Measurements from ENCODE around the gene OR51E1. TPM values are rescaled to one million over a fixed set of nuclear protein-coding genes. Genes with fewer than 3 reads are reported as not detected.

Gene OR51E1
- total RNA-seq, 4 donors from 2014 or later = 0.16 to 0.27 TPM; not detected in 2

DNA sequence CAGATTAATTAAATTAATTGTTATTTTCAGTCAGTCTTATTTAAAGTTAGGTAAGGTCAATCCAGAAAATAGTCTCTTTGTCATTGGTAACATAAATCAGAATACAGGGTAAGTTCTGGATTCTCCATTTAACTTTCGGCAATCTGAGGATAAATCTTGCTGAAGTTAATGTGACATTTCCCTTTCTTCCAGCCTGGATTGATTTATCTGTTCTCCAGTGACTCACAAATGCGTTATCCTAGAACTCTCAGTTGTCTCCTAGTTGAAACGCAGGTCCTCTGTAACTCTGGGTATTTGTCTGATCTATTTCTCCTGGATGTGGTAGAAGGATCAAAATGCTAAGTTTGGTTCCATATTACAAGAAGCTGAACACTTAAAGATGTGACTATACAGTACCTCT, 21.0 kb downstream of the OR51E1 start:
- no peak overlapping the region for H3K4me3 ChIP-seq
- no peaks in the 10 kb centered on the region for H3K36me3 ChIP-seq
- TF ChIP-seq, protein P1, sequence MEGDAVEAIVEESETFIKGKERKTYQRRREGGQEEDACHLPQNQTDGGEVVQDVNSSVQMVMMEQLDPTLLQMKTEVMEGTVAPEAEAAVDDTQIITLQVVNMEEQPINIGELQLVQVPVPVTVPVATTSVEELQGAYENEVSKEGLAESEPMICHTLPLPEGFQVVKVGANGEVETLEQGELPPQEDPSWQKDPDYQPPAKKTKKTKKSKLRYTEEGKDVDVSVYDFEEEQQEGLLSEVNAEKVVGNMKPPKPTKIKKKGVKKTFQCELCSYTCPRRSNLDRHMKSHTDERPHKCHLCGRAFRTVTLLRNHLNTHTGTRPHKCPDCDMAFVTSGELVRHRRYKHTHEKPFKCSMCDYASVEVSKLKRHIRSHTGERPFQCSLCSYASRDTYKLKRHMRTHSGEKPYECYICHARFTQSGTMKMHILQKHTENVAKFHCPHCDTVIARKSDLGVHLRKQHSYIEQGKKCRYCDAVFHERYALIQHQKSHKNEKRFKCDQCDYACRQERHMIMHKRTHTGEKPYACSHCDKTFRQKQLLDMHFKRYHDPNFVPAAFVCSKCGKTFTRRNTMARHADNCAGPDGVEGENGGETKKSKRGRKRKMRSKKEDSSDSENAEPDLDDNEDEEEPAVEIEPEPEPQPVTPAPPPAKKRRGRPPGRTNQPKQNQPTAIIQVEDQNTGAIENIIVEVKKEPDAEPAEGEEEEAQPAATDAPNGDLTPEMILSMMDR (IDR thresholded peaks at IDR 0.05) = no peak
- TF ChIP-seq POLR2AphosphoS5 (IDR thresholded peaks at IDR 0.05) (no peak), POLR2A (IDR thresholded peaks at IDR 0.05) (no peak), EP300 (IDR thresholded peaks at IDR 0.05; ENCODE audit: low read depth) (no peak)
- no peaks in the 10 kb centered on the region for H3K27me3 ChIP-seq
- H3K27ac ChIP-seq = no peak overlapping the region
- DNase-seq = no peak
- WGBS, 2 donors (ENCODE audit: low coverage in 1 of 2) = 62 to 74% methylated on average over 3 of the region's 3 CpGs
- in situ Hi-C loops (cut with MboI; ENCODE audit: low pct_ligation_motif_present in 1 of 4, low pct_unique_long_range_greater_than_20kb in 1 of 4, low sequenced_read_pairs in 3 of 4) (no loop called here), intact Hi-C loops (cut with DNase I; ENCODE audit: low total_unique reads) (no loop called here)
- no peaks in the 10 kb centered on the region for H3K4me1 ChIP-seq
- H3K9me3 ChIP-seq = no peaks in the 10 kb centered on the region

DNA sequence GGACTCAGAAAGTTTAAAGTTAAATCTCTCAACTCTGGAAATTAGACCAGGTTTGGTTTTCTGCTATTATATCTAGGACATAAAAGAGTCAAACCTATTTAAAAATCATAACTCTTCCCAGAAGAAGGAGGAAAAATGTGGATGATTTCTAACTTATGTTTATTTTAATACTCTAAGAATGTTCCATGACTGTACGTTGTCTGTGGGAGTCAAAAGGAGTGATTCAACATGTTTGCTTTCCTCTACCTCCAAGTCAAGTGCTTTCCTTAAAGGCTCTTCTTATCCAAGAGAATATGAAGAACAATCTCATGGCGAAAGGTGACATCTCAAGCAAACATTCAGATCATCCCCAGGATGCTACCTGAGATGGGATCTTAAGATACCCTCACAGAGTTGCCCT, 21.6 kb downstream of the OR51E1 start:
- Histone ChIP-seq H3K36me3 (no peaks in the 10 kb centered on the region), H3K27ac (no peak overlapping the region), H3K4me1 (no peaks in the 10 kb centered on the region), H3K4me3 (no peak overlapping the region), H3K9me3 (no peaks in the 10 kb centered on the region), H3K27me3 (no peaks in the 10 kb centered on the region)
- TF ChIP-seq POLR2A (IDR thresholded peaks at IDR 0.05) = no peak
- TF ChIP-seq POLR2AphosphoS5 (IDR thresholded peaks at IDR 0.05) = no peak
- no peak for TF ChIP-seq EP300 (IDR thresholded peaks at IDR 0.05; ENCODE audit: low read depth)
- TF ChIP-seq, protein P1 (IDR thresholded peaks at IDR 0.05) = no peak
- WGBS, 2 donors (ENCODE audit: low coverage in 1 of 2) = 67 to 69% methylated on average over 2 of the region's 2 CpGs
- DNase-seq = no peak
- intact Hi-C loops (cut with DNase I; ENCODE audit: low total_unique reads) = no loop called here
- in situ Hi-C loops (cut with MboI; ENCODE audit: low pct_ligation_motif_present in 1 of 4, low pct_unique_long_range_greater_than_20kb in 1 of 4, low sequenced_read_pairs in 3 of 4) = no loop called here

DNA sequence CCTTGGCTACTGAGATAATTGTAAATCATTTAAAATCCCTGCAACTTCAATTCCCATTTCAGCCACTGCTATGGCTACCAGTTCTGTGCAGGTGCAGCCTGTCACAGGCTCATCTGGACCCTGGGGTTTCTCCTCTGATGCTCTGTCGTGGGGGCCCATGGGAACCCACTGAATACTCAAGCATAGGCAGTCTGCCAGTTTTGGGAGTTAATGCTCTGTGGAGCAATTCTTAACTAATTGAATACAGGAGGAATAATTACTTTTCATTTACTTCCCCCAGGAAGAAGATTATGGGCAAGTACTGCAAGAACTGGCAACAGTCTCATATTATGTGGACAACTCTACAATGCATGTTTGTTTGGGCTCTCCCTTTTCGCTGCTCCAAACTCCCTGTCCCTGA, 28.0 kb downstream of the OR51E1 start:
- Histone ChIP-seq H3K4me1 (no peaks in the 10 kb centered on the region), H3K27ac (no peak overlapping the region), H3K9me3 (no peaks in the 10 kb centered on the region), H3K36me3 (no peaks in the 10 kb centered on the region), H3K4me3 (no peak overlapping the region), H3K27me3 (no peaks in the 10 kb centered on the region)
- intact Hi-C loops (cut with DNase I; ENCODE audit: low total_unique reads) (no loop called here), in situ Hi-C loops (cut with MboI; ENCODE audit: low pct_ligation_motif_present in 1 of 4, low pct_unique_long_range_greater_than_20kb in 1 of 4, low sequenced_read_pairs in 3 of 4) (no loop called here)
- TF ChIP-seq POLR2AphosphoS5 (IDR thresholded peaks at IDR 0.05) (no peak), EP300 (IDR thresholded peaks at IDR 0.05; ENCODE audit: low read depth) (no peak), POLR2A (IDR thresholded peaks at IDR 0.05) (no peak)
- TF ChIP-seq, protein P1 (IDR thresholded peaks at IDR 0.05) = no peak
- no peak for DNase-seq
- WGBS, 2 donors (ENCODE audit: low coverage in 1 of 2) = 80 to 81% methylated on average over 2 of the region's 2 CpGs

DNA sequence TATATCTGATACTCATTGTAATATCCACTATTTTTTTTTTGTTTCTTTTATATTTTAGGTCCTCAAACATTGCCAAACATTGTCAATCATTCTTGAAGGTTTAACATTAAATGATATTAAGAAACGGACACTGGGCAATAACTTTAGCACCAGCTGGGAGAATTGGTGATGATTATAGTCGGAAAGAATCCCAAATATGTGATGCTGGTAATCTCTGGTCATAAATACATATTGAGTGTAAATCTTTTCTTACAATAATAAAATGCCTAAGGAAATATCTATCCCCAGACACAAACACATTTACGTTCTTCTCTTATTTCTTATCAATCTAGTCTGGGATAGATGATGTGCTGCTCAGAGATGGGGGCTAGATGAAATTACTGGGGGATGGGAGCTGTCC, 28.7 kb downstream of the OR51E1 start:
- in situ Hi-C loops (cut with MboI; ENCODE audit: low pct_ligation_motif_present in 1 of 4, low pct_unique_long_range_greater_than_20kb in 1 of 4, low sequenced_read_pairs in 3 of 4) = no loop called here
- no peak overlapping the region for H3K27ac ChIP-seq
- H3K4me1 ChIP-seq = no peaks in the 10 kb centered on the region
- H3K9me3 ChIP-seq = no peaks in the 10 kb centered on the region
- intact Hi-C loops (cut with DNase I; ENCODE audit: low total_unique reads) = no loop called here
- H3K4me3 ChIP-seq = no peak overlapping the region
- no peaks in the 10 kb centered on the region for H3K27me3 ChIP-seq
- H3K36me3 ChIP-seq = no peaks in the 10 kb centered on the region
- no peak for DNase-seq
- 48 to 55% methylated on average over 3 of the region's 3 CpGs for WGBS, 2 donors (ENCODE audit: low coverage in 1 of 2)
- TF ChIP-seq POLR2A (IDR thresholded peaks at IDR 0.05) (no peak), EP300 (IDR thresholded peaks at IDR 0.05; ENCODE audit: low read depth) (no peak), POLR2AphosphoS5 (IDR thresholded peaks at IDR 0.05) (no peak)
- TF ChIP-seq, protein P1 (IDR thresholded peaks at IDR 0.05) = no peak

Data from transverse colon (tissue), 4 donors.